GM12801 (cell line): Measurements from ENCODE around the gene JAZF1.

Experiments
- TF ChIP-seq, protein P1 (sequence below): IDR thresholded peaks from one replicate; pipeline ENCODE4 v1.5.1; 2011; ENCODE audit warnings: control low read depth; ENCODE audit not compliant: insufficient read length; ENCODE audit errors: extremely low read depth

JAZF1 gene

DNA sequence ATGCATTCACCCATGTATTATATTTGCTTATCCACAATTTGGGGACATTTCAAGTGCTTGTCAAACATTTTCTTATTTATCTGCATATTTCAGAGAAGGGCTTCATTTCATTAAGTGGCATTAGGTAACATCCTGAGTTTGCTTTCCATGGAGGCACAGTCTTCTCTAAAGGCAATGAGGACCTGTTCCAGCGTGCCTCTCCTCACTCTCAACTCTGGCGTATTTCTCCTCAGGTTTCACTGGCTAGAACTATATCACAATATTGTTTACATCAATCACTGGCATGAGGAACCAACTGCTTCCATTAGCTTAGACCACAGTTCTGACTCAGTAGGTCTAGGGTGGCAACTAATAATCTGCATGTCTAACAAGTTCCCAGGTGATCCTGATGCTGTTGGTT lies 263.5 kb downstream of the JAZF1 start:
- TF ChIP-seq, protein P1, sequence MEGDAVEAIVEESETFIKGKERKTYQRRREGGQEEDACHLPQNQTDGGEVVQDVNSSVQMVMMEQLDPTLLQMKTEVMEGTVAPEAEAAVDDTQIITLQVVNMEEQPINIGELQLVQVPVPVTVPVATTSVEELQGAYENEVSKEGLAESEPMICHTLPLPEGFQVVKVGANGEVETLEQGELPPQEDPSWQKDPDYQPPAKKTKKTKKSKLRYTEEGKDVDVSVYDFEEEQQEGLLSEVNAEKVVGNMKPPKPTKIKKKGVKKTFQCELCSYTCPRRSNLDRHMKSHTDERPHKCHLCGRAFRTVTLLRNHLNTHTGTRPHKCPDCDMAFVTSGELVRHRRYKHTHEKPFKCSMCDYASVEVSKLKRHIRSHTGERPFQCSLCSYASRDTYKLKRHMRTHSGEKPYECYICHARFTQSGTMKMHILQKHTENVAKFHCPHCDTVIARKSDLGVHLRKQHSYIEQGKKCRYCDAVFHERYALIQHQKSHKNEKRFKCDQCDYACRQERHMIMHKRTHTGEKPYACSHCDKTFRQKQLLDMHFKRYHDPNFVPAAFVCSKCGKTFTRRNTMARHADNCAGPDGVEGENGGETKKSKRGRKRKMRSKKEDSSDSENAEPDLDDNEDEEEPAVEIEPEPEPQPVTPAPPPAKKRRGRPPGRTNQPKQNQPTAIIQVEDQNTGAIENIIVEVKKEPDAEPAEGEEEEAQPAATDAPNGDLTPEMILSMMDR = no peak

DNA sequence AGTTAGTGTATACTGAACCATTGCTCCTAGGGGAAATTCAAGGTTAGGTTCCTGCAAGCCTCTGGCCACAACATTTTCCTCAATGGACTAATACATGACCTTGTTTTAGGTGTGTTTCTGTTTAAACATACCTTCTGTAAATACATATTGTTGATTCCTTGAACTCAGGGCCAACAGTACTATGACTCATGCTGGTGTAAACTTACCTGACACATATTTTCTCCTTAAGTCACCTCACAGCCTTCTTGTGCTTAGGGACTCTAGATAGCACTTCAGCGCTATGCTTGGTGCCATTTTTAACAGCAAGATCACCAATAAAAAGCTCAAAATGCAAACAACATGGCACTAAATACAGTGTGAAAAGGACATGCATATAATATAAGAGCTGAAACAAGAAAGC lies 264.2 kb downstream of the JAZF1 start:
- TF ChIP-seq, protein P1 = no peak

DNA sequence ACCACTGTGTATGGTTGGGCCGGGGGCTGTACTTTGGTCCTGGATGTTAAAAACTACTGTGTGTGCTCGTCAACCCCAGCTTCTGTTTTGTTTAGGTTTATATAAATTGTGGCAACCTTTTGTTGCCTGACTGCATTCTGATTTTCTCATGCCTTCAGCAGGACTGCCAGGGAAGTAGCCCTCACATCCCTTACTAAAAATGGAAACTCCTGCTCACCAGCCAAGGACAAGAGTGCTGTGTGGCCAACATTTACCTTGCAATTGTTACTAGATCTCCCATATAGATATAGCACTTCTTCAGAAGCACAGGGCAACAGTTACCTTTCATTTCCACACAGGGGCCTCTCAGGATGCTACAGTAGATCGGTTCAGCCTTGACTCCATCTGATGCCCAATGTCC lies 266.2 kb downstream of the JAZF1 start:
- TF ChIP-seq, protein P1 = no peak

DNA sequence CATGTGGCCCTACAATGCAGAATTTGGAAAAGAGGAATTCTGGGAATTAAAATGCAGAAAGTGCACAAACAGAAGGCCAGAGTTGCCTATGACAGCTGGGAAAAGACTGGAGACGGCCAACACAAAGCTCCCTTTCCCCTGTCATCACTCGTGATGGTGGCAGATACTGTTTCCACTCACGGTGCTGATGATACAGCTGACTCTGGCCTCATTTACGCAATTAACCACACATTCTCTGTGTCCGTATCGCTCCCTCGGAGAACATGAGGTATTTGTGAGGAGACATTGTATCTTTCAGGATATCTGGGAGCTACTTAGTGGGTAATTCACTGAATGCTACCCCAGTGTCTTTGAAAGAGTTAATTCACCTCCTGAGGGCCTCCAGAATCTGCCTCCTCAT lies 267.8 kb downstream of the JAZF1 start:
- TF ChIP-seq, protein P1 = no peak

DNA sequence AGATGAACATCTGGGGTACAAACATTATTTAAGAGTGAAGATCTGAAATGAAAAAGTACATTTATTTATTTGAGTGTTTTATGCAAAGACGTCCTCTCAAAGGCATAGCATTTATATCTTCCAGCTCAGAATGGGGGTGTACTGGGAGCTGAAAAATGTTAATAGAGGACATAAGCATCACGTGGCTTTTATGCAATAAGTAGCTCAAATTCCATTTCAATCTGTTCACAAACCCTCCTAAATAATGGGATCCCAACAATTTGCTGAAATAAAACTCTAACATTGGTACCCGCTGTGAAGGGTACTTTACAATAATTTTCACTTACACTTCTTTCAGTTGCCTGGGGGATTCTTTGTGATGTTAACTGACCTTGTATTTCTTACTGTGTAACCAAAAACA lies 268.7 kb downstream of the JAZF1 start:
- TF ChIP-seq, protein P1 = no peak

DNA sequence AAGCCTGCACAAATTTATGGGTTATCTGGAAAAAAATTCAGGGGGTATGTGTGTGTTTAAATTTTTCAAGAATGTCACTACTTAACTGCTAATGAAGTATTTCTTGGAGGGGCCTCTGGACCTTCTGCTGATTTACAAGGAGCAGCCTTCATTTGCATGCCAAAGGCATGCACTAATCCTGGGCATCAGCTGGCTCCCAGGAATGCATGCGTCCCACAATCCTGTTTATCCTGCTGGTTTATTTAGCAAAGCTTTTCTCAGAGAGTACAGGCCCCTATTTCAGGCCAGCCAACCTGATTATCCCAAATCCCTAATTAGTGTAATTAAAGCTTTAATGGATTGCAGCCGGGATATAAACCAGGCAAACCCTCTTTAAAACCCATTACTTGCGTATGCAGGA lies 270.3 kb downstream of the JAZF1 start:
- TF ChIP-seq, protein P1 = no peak

DNA sequence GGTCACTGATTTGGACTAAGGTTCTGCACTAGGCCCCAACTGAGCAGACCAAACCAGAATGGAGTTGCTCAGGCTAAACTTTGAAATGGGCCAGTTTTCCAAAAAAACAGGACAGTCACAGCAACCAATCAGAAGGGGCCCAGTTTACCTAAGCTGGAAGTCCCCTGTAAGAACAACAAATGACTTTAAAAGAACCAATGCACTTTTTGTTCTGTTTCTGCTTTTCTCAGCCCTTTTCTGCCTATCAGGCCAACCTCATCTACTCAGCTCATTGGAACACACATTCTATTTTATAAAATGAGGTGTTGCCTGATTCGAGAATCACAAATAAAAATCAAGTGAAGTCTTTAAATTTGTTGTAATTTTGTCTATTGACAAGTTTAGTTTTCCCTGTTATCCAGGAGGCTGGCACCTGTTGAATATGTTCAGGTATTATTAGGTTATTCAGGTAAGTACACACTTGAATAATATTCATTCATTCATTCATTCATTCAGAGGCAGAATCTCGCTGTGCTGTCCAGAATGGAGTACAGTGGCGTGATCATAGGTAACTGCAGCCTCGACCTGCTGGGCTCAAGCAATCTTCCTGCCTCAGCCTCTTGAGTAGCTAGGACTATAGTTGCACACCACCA lies 271.9 kb downstream of the JAZF1 start:
- TF ChIP-seq, protein P1 = no peak
